GM23338 (cell line): Measurements from ENCODE around the gene NUCB1. TPM values are rescaled to one million over a fixed set of nuclear protein-coding genes. Genes with fewer than 3 reads are reported as not detected.

Experiments
- ATAC-seq: fragments of 200-7000 bp; cut with Tn5 transposase; 3 replicates; pipeline ENCODE4 v1.9.1; 2020
- DNase-seq: peaks from one replicate; pipeline ENCODE4 v3.0.0-alpha.2; 2015; ENCODE audit warnings: low spot score
- H2AFZ ChIP-seq: fragments of 200-600 bp; sonication (generic); 2 replicates; pipeline ENCODE4 v1.8.0; 2016; ENCODE audit warnings: antibody characterized with exemption, mild to moderate bottlenecking, moderate library complexity
- H3F3A ChIP-seq: fragments of 200-600 bp; sonication (generic); replicated peaks from 2 replicates; pipeline ENCODE4 v1.8.0; 2017; ENCODE audit warnings: antibody characterized with exemption, mixed run types, low read depth
- H3K27ac ChIP-seq: fragments of 200-600 bp; sonication (generic); 2 replicates; pipeline ENCODE4 v1.6.1; 2016; ENCODE audit warnings: low read depth
- H3K27me3 ChIP-seq: fragments of 200-600 bp; sonication (generic); 2 replicates; pipeline ENCODE4 v1.8.0; 2016; ENCODE audit warnings: mild to moderate bottlenecking, mixed run types, moderate library complexity; ENCODE audit not compliant: insufficient read depth
- H3K36me3 ChIP-seq: fragments of 200-600 bp; sonication (generic); 2 replicates; pipeline ENCODE4 v1.8.0; 2016; ENCODE audit warnings: mild to moderate bottlenecking; ENCODE audit not compliant: insufficient read depth
- H3K4me1 ChIP-seq: fragments of 200-600 bp; sonication (generic); 2 replicates; pipeline ENCODE4 v1.8.0; 2016; ENCODE audit warnings: mild to moderate bottlenecking, moderate library complexity; ENCODE audit not compliant: insufficient read depth
- H3K4me2 ChIP-seq: fragments of 200-600 bp; sonication (generic); 2 replicates; pipeline ENCODE4 v1.7.1; 2017; ENCODE audit warnings: mixed run types
- H3K4me3 ChIP-seq: fragments of 200-600 bp; sonication (generic); 2 replicates; pipeline ENCODE4 v1.6.1; 2016; ENCODE audit warnings: mixed run types
- H3K79me2 ChIP-seq: fragments of 200-600 bp; sonication (generic); replicated peaks from 2 replicates; pipeline ENCODE4 v1.8.0; 2017; ENCODE audit warnings: mild to moderate bottlenecking; ENCODE audit not compliant: insufficient read depth
- H3K9me2 ChIP-seq: fragments of 200-600 bp; sonication (generic); 2 replicates; pipeline ENCODE4 v1.8.0; 2017; ENCODE audit not compliant: insufficient read depth
- H4K20me1 ChIP-seq: fragments of 200-600 bp; sonication (generic); replicated peaks from 2 replicates; pipeline ENCODE4 v1.8.0; 2017; ENCODE audit warnings: mild to moderate bottlenecking; ENCODE audit not compliant: insufficient read depth
- H3K27ac Mint-ChIP-seq: 2 replicates; pipeline ENCODE4 v1.8.0; 2020; ENCODE audit warnings: inconsistent platforms, mild to moderate bottlenecking, moderate library complexity, mixed read lengths
- H3K27me3 Mint-ChIP-seq: 3 replicates; pipeline ENCODE4 v1.8.0; 2022; ENCODE audit warnings: low read depth, mild to moderate bottlenecking, moderate library complexity, mixed read lengths, inconsistent platforms; ENCODE audit not compliant: insufficient read depth, poor library complexity
- H3K36me3 Mint-ChIP-seq: 3 replicates; pipeline ENCODE4 v1.8.0; 2021; ENCODE audit warnings: low read depth, mild to moderate bottlenecking, inconsistent platforms, moderate library complexity, mixed read lengths
- H3K4me1 Mint-ChIP-seq: 3 replicates; pipeline ENCODE4 v1.8.0; 2020; ENCODE audit warnings: mild to moderate bottlenecking, inconsistent platforms, mixed read lengths
- H3K4me3 Mint-ChIP-seq: 3 replicates; pipeline ENCODE4 v1.8.0; 2021; ENCODE audit warnings: moderate library complexity, mild to moderate bottlenecking, inconsistent platforms, mixed read lengths
- H3K9me3 Mint-ChIP-seq: 3 replicates; pipeline ENCODE4 v1.8.0; 2020; ENCODE audit warnings: moderate library complexity, mild to moderate bottlenecking, inconsistent platforms, mixed read lengths
- CREB1 ChIP-seq: fragments of 250-450 bp; sonication (Bioruptor Pico); IDR thresholded peaks from 2 replicates; pipeline ENCODE4 v1.5.0; 2020; ENCODE audit warnings: low read depth, mild to moderate bottlenecking, moderate library complexity
- EZH2 ChIP-seq: fragments of 200-600 bp; sonication (generic); IDR thresholded peaks from one replicate; pipeline ENCODE4 v1.8.0; 2017; ENCODE audit warnings: antibody characterized with exemption, mild to moderate bottlenecking, low read depth; ENCODE audit not compliant: unreplicated experiment
- EZH2phosphoT487 ChIP-seq: fragments of 200-600 bp; sonication (generic); IDR thresholded peaks from one replicate; pipeline ENCODE4 v1.8.1; 2018; ENCODE audit warnings: antibody characterized with exemption; ENCODE audit not compliant: unreplicated experiment
- JUNB ChIP-seq: IDR thresholded peaks from one replicate; pipeline ENCODE4 v1.6.1; 2016; ENCODE audit warnings: antibody characterized with exemption; ENCODE audit not compliant: unreplicated experiment
- NANOG ChIP-seq: IDR thresholded peaks from 2 replicates; pipeline ENCODE4 v1.6.1; 2016; ENCODE audit warnings: antibody characterized with exemption, borderline replicate concordance
- POLR2AphosphoS5 ChIP-seq: IDR thresholded peaks from 2 replicates; pipeline ENCODE4 v1.6.1; 2016; ENCODE audit warnings: antibody characterized with exemption, low read depth
- REST ChIP-seq: IDR thresholded peaks from one replicate; pipeline ENCODE4 v1.6.1; 2018; ENCODE audit warnings: antibody characterized with exemption; ENCODE audit not compliant: unreplicated experiment
- STAT1 ChIP-seq: IDR thresholded peaks from one replicate; pipeline ENCODE4 v1.6.1; 2016; ENCODE audit warnings: antibody characterized with exemption; ENCODE audit not compliant: unreplicated experiment
- ZNF114 ChIP-seq: fragments of 250-450 bp; sonication (Bioruptor Pico); IDR thresholded peaks from 2 replicates; pipeline ENCODE4 v1.5.0; 2020; ENCODE audit warnings: mild to moderate bottlenecking, moderate library complexity
- ZNF462 ChIP-seq: fragments of 250-450 bp; sonication (Bioruptor Pico); IDR thresholded peaks from 2 replicates; pipeline ENCODE4 v1.5.0; 2020; ENCODE audit warnings: mild to moderate bottlenecking, moderate library complexity
- polyA plus RNA-seq: library from polyadenylated mRNA; unstranded; fragments of >200 nt; fragmentation: Nextera tagmentation; extraction: Ambion mirVana; gene quantifications from 2 replicates; pipeline ENCODE4 v1.2.1, GENCODE V29; 2016
- total RNA-seq: library from RNA; depleted of rRNA; stranded (reverse); fragments of >200 nt; shearing (Covaris generic); gene quantifications from 2 replicates; pipeline ENCODE4 v1.2.3, GENCODE V29; 2014

Gene NUCB1
- total and polyA plus RNA-seq, 2 experiments from 2014 or later = 57.1 to 163 TPM

GRCh38 chr19:48958006-48958405 is 57.9 kb downstream of the NUCB1 start:
- H2AFZ ChIP-seq = no peak overlapping the region
- H3K4me1 Mint-ChIP-seq = peaks cover 28% of the 10 kb centered on the region
- H3K36me3 Mint-ChIP-seq = peaks cover 49% of the 10 kb centered on the region
- peaks cover 29% of the 10 kb centered on the region for H3K79me2 ChIP-seq
- TF ChIP-seq ZNF114 (CRISPR knock-in tag) (no peak), NANOG (no peak), REST (no peak), EZH2phosphoT487 (no peak), CREB1 (CRISPR knock-in tag) (no peak), POLR2AphosphoS5 (no peak), EZH2 (no peak), JUNB (no peak)
- peaks cover 24% of the 10 kb centered on the region for H3K27me3 Mint-ChIP-seq
- H3K4me3 ChIP-seq = no peak overlapping the region
- no peak for ATAC-seq
- peaks cover 10% of the 10 kb centered on the region for H3K36me3 ChIP-seq
- DNase-seq = no peak
- peaks cover 13% of the 10 kb centered on the region; the same call in 1 of the 2 replicates for H3K4me1 ChIP-seq
- H3K9me2 ChIP-seq = no peaks in the 10 kb centered on the region
- no peak overlapping the region for H3K4me2 ChIP-seq
- H3K27ac ChIP-seq = no peak overlapping the region
- H3K4me3 Mint-ChIP-seq = no peak overlapping the region
- no peaks in the 10 kb centered on the region; the same call in 2 of the 3 replicates for H3K9me3 Mint-ChIP-seq
- H3K27ac Mint-ChIP-seq = no peak overlapping the region
- peaks cover 37% of the 10 kb centered on the region for H3F3A ChIP-seq
- peaks cover 13% of the 10 kb centered on the region for H4K20me1 ChIP-seq
- no peaks in the 10 kb centered on the region for H3K27me3 ChIP-seq

GRCh38 chr19:48959341-48960239 is 59.5 kb downstream of the NUCB1 start:
- Mint-ChIP-seq H3K4me3 (no peak overlapping the region), H3K27me3 (peaks cover 33% of the 10 kb centered on the region), H3K9me3 (peaks cover 3% of the 10 kb centered on the region; the same call in 2 of the 3 replicates), H3K4me1 (peaks cover 39% of the 10 kb centered on the region), H3K27ac (no peak overlapping the region), H3K36me3 (peaks cover 49% of the 10 kb centered on the region)
- Histone ChIP-seq H3K36me3 (peaks cover 10% of the 10 kb centered on the region), H3K9me2 (no peaks in the 10 kb centered on the region), H4K20me1 (peaks cover 13% of the 10 kb centered on the region), H3K79me2 (peaks cover 35% of the 10 kb centered on the region), H3K27me3 (no peaks in the 10 kb centered on the region), H2AFZ (no peak overlapping the region), H3F3A (peaks cover 49% of the 10 kb centered on the region), H3K4me3 (no peak overlapping the region), H3K27ac (no peak overlapping the region), H3K4me1 (peaks cover 27% of the 10 kb centered on the region), H3K4me2 (no peak overlapping the region)
- DNase-seq = no peak
- no peak for ATAC-seq
- TF ChIP-seq STAT1 (no peak), ZNF462 (CRISPR knock-in tag) (no peak), EZH2phosphoT487 (no peak)
